22Rv1 (cell line): ENCODE measurements around the gene CAMSAP1.

Experiments used
- ZFX ChIP-seq: fragments of 450-650 bp; IDR thresholded peaks from 2 replicates; pipeline ENCODE4 v1.6.1; 2017; ENCODE audit warnings: antibody characterized with exemption, borderline replicate concordance
- TF ChIP-seq, protein P1 (sequence below): fragments of 450-650 bp; IDR thresholded peaks from 2 replicates; pipeline ENCODE4 v1.5.1; 2017; ENCODE audit warnings: mild to moderate bottlenecking

GRCh38 chr9:135839516-135839915 lies 67.8 kb downstream of the CAMSAP1 start:
- TF ChIP-seq, protein P1, sequence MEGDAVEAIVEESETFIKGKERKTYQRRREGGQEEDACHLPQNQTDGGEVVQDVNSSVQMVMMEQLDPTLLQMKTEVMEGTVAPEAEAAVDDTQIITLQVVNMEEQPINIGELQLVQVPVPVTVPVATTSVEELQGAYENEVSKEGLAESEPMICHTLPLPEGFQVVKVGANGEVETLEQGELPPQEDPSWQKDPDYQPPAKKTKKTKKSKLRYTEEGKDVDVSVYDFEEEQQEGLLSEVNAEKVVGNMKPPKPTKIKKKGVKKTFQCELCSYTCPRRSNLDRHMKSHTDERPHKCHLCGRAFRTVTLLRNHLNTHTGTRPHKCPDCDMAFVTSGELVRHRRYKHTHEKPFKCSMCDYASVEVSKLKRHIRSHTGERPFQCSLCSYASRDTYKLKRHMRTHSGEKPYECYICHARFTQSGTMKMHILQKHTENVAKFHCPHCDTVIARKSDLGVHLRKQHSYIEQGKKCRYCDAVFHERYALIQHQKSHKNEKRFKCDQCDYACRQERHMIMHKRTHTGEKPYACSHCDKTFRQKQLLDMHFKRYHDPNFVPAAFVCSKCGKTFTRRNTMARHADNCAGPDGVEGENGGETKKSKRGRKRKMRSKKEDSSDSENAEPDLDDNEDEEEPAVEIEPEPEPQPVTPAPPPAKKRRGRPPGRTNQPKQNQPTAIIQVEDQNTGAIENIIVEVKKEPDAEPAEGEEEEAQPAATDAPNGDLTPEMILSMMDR: no peak
- TF ChIP-seq ZFX: no peak
